ENCODE results near the gene FRS3.

- TF ChIP-seq FOXA1 (IDR thresholded peaks at IDR 0.05) (no peak), LEF1 (IDR thresholded peaks at IDR 0.05; ENCODE audit: borderline replicate concordance) (no peak)
Observed at GRCh38 chr6:41770381-41771057, 9.2 kb downstream of the FRS3 start.
